Sigmoid colon (tissue), 4 donors: ENCODE data around the gene IFT43.

Experiments
- CTCF ChIP-seq, 4 experiments: fragments of 450-650 bp in 3 of 4; fragments of 200-600 bp in 1 of 4; IDR thresholded peaks; one replicate each; pipeline ENCODE4 v1.5.1; 2016 to 2019; ENCODE audit warnings: antibody characterized with exemption in 4 of 4, mild to moderate bottlenecking in 3 of 4, moderate library complexity in 2 of 4
- EP300 ChIP-seq, 4 donors: sonication (generic); formaldehyde crosslinking; IDR thresholded peaks; one replicate each; pipeline ENCODE4 v1.6.1; 2017; ENCODE audit warnings: antibody characterized with exemption in 4 of 4
- POLR2A ChIP-seq, 2 donors: fragments of 450-650 bp; IDR thresholded peaks; one replicate each; pipeline ENCODE4 v1.6.1; 2016; ENCODE audit warnings: antibody characterized with exemption in 2 of 2, mild to moderate bottlenecking in 2 of 2, moderate library complexity in 2 of 2
- POLR2AphosphoS5 ChIP-seq, 4 donors: sonication (generic); formaldehyde crosslinking; IDR thresholded peaks; one replicate each; pipeline ENCODE4 v1.6.1; 2017; ENCODE audit warnings: antibody characterized with exemption in 4 of 4

DNA sequence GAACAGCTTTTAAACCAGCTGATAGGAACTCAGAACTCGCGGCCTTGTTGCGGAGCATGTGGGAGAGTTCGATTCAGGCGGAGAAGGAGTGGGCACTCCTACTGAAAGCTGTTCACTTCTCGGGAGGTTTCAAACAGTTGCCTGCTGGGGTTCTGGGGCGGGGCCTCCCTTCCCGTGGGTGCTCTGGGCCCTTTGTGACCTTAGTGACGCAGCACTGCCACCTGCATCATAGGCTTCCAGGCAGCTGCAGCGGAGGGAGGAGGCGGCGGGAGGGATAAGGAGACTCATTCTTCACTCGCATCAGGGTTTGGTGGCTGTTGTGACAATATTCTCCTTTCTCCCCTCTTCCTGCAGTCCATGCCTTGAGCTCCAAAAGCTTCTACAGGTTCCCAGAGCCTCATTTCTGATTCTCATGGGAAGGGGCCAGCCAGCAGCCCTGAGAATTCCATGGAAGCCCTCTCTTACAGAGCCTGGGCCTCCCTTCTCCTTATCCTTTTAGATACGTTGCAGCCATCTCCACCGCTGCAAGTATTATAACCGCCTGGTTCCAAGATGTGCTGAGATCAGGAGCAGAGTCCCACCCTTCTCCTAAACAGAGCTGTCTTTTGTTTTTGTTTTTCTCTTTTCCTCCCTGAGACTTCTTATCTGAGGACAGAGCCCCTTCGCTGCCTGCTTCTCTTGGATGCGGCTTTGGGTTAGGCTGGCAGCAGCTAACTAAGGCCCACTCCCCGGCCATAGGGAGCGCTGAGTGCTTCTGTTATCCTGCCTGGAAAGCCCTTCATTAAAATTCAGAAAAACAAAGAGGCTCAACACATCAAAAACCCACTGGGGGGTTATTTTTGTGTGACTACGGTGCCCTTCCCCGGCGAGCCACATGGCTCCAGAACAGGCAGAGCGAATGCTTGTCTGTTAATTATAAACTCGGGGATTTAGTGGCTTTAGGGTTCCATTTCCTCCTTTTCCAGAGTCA is 98.5 kb downstream of the IFT43 start:
- no peak for TF ChIP-seq CTCF (IDR thresholded peaks at IDR 0.05)
- TF ChIP-seq EP300 (IDR thresholded peaks at IDR 0.05) = no peak
- no peak for TF ChIP-seq POLR2A (IDR thresholded peaks at IDR 0.05)
- no peak for TF ChIP-seq POLR2AphosphoS5 (IDR thresholded peaks at IDR 0.05)
